GM18499 (cell line): ENCODE data around the gene HOMEZ.
"Not testable (repeated sequence)": the region's sequence is repeated elsewhere in the genome, so short reads cannot be mapped to it uniquely, and the experiment has no call there.

Experiments used
- ATAC-seq: cut with Tn5 transposase; IDR thresholded peaks from one replicate; pipeline ENCODE4 v1.9.1; 2021; ENCODE audit warnings: moderate number of reproducible peaks; ENCODE audit not compliant: insufficient read depth, unreplicated experiment

HOMEZ gene

GRCh38 chr14:23285530-23286019 is 357 bp downstream of the HOMEZ start:
- ATAC-seq: no peak

- ATAC-seq: no peak
Observed at GRCh38 chr14:23284654-23285529, 1.0 kb downstream of the HOMEZ start.

- no peak for ATAC-seq
Observed at GRCh38 chr14:23281247-23281646, 4.7 kb downstream of the HOMEZ start.

- ATAC-seq: not testable (repeated sequence)
Observed at GRCh38 chr14:23277928-23278327, 8.0 kb downstream of the HOMEZ start.

GRCh38 chr14:23277189-23277588 is 8.7 kb downstream of the HOMEZ start:
- ATAC-seq: no peak

GRCh38 chr14:23275412-23275811 is 10.5 kb downstream of the HOMEZ start:
- ATAC-seq: no peak

- ATAC-seq: no peak
Observed at GRCh38 chr14:23269193-23269592, 16.7 kb downstream of the HOMEZ start.

GRCh38 chr14:23260849-23261248 is 25.1 kb downstream of the HOMEZ start:
- ATAC-seq: not testable (repeated sequence)

GRCh38 chr14:23259426-23259825 is 26.5 kb downstream of the HOMEZ start:
- no peak for ATAC-seq

GRCh38 chr14:23258256-23258655 is 27.7 kb downstream of the HOMEZ start:
- no peak for ATAC-seq

- ATAC-seq: no peak
Observed at GRCh38 chr14:23252420-23253333, 33.3 kb downstream of the HOMEZ start.

GRCh38 chr14:23252006-23252405 is 33.9 kb downstream of the HOMEZ start:
- ATAC-seq: no peak

- ATAC-seq: no peak
Observed at GRCh38 chr14:23249824-23250223, 36.1 kb downstream of the HOMEZ start.

- ATAC-seq: no peak
Observed at GRCh38 chr14:23248601-23249000, 37.3 kb downstream of the HOMEZ start.

GRCh38 chr14:23245282-23245681 is 40.6 kb downstream of the HOMEZ start:
- ATAC-seq: no peak

GRCh38 chr14:23243066-23243465 is 42.9 kb downstream of the HOMEZ start:
- no peak for ATAC-seq

- ATAC-seq: no peak
Observed at GRCh38 chr14:23242076-23242475, 43.9 kb downstream of the HOMEZ start.

GRCh38 chr14:23241061-23241715 is 44.7 kb downstream of the HOMEZ start:
- not testable (repeated sequence) for ATAC-seq

GRCh38 chr14:23240661-23241060 is 45.3 kb downstream of the HOMEZ start:
- no peak for ATAC-seq

- no peak for ATAC-seq
Observed at GRCh38 chr14:23237772-23238594, 47.9 kb downstream of the HOMEZ start, which contains the start of gene RNF212B. RNF212B (plus strand) TSS chr14:23237936; CDS start chr14:23240346, 2,410 bp downstream.
